ENCODE measurements around the gene ECM1.
A peak's percentile ranks its signal among the peaks of the same experiment; 100 is the strongest.

Gene ECM1

DNA sequence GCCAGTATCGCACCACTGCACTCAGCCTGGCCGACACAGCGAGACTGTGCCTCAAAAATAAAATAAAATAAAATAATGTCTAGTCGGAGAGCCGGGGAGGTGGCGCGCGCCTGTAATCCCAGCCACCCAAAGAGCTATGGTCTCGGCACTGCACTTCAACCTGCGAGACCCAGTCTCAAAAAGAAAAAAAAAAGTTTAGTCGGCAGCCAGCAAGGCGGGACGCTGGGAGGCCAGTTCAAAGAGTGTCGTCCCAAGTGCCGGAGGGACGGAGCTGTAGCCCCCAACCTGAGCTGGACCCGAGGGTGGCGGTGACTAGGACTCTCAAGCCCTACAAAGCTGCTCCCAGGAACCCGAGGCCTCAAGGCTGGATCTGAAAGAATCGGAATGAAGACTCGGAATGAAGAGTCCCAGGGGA, 7.0 kb downstream of the ECM1 start:
- ChIA-PET POLR2A (ENCODE audit: low non-redundant PET) (interaction anchor here (0.5 to 0.6 kb wide), 2 partner anchors 18 to 53 kb away, joined by 3 read pairs; no protein-coding TSS in a partner anchor), CTCF (interaction anchor here (0.5 to 1.7 kb wide), 6 partner anchors 18 to 95 kb away, joined by 3 to 8 read pairs (median 4); partner anchors contain the start of gene MCL1)
- no peak for DNase-seq (ENCODE audit: low spot score)
- H3K27ac ChIP-seq = peak overlapping the region; percentile 89
- TF ChIP-seq, protein P1, sequence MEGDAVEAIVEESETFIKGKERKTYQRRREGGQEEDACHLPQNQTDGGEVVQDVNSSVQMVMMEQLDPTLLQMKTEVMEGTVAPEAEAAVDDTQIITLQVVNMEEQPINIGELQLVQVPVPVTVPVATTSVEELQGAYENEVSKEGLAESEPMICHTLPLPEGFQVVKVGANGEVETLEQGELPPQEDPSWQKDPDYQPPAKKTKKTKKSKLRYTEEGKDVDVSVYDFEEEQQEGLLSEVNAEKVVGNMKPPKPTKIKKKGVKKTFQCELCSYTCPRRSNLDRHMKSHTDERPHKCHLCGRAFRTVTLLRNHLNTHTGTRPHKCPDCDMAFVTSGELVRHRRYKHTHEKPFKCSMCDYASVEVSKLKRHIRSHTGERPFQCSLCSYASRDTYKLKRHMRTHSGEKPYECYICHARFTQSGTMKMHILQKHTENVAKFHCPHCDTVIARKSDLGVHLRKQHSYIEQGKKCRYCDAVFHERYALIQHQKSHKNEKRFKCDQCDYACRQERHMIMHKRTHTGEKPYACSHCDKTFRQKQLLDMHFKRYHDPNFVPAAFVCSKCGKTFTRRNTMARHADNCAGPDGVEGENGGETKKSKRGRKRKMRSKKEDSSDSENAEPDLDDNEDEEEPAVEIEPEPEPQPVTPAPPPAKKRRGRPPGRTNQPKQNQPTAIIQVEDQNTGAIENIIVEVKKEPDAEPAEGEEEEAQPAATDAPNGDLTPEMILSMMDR (conservative IDR thresholded peaks at IDR 0.05; ENCODE audit: low read depth) = no peak

DNA sequence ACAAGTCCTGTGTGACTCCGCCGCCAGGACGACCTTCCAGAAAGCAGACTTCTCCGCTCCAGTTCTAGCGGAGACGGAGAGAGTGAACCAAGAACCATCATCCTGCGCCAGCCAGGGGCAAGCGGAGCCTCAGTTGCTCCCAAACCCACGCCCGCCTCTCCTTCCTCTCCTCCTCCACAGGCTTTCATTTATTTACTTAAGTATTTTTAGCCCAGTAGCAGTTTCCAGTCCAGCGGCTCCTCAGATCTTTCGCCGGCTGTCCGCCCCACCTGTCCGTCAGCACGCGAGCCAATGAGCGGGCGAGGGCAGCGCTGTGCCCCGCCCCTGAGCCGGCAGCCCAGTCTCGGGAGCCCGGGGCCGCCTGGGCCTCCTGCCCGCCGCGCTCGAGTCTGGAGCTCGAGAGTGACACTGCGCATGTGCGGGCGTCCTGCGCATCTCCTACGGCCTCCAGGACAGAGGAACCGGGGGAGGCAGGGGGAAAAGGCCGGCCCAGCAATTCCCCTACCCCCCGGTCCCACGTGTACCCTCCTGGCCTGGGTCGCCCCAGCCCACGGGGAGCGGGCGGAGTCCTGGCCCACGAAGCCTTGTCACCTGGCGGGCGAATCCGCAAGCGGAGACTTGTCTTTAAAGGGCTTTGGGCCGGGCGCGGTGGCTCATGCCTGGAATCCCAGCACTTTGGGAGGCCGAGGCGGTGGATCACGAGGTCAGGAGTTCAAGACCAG, 7.6 kb downstream of the ECM1 start, which contains the start of gene FALEC:
TSS of gene FALEC (plus strand) at position 425 of the 722 bp plus-strand sequence.
- POLR2A ChIA-PET (ENCODE audit: low non-redundant PET) = interaction anchor here (0.5 to 0.6 kb wide), 3 partner anchors 18 to 52 kb away, joined by 3 read pairs; no protein-coding TSS in a partner anchor
- TF ChIP-seq, protein P1 (conservative IDR thresholded peaks at IDR 0.05; ENCODE audit: low read depth) = no peak
- DNase-seq (ENCODE audit: low spot score) = peak; percentile 94
- H3K27ac ChIP-seq = peak within 1 kb of the TSS; percentile 89
- CTCF ChIA-PET = interaction anchor here (0.6 to 1.6 kb wide), 2 partner anchors 17 to 64 kb away, joined by 3 to 8 read pairs; partner anchors contain the start of gene MCL1

DNA sequence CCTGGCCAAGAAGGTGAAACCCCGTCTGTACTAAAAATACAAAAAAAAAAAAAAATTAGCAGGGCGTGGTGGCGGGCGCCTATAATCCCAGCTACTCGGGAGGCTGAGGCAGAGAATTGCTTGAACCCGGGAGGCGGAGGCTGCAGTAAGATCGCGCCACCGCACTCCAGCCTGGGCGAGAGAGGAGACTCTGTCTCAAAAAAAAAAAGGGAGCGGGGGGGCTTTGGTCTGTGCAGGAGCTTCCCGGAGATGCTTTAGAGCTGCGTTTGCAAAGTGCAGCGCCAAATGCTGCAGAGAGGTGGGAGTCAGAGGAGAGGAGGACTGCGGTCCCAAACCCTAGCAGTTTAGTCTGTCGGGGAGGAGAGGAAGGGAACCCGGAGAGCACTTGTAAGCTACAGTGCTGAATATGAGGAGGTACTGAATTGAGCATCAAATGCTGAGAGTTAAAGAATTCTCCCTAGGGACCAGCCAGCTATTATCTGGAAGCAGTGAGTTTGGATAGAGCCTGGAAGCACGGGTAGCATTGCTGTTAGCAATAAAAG, 8.2 kb downstream of the ECM1 start:
- POLR2A ChIA-PET (ENCODE audit: low non-redundant PET) = interaction anchor here (0.6 kb wide), 1 partner anchor 25 kb away, joined by 3 read pairs; no protein-coding TSS in a partner anchor
- TF ChIP-seq, protein P1 (conservative IDR thresholded peaks at IDR 0.05; ENCODE audit: low read depth) = no peak
- CTCF ChIA-PET = interaction anchor here (1.6 kb wide), 1 partner anchor 17 kb away, joined by 8 read pairs; no protein-coding TSS in a partner anchor
- no peak for DNase-seq (ENCODE audit: low spot score)
- peak overlapping the region; percentile 89 for H3K27ac ChIP-seq

DNA sequence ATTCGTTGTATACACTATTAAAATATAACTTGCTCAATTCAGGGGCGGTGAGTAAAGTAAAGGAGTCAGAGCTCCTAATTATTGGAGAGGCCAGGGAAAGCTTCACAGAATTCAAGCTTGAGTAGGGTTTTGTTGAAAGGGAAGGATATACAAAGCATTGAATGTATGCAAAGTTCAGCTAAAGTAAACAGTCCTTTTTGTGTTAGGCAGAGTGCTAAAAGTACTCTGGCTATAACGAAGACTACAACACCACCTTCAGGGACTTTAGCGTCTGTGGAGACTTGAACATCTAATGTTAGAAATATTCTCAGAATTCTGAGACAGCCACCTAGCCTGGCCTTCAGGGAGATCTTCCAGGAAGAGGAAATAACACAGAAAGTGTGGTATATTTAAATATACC, 8.7 kb downstream of the ECM1 start:
- POLR2A ChIA-PET (ENCODE audit: low non-redundant PET) = no interaction called here
- CTCF ChIA-PET = interaction anchor here (1.6 kb wide), 1 partner anchor 16 kb away, joined by 8 read pairs; no protein-coding TSS in a partner anchor
- H3K27ac ChIP-seq = peak overlapping the region; percentile 38
- no peak for DNase-seq (ENCODE audit: low spot score)
- TF ChIP-seq, protein P1 (conservative IDR thresholded peaks at IDR 0.05; ENCODE audit: low read depth) = no peak

DNA sequence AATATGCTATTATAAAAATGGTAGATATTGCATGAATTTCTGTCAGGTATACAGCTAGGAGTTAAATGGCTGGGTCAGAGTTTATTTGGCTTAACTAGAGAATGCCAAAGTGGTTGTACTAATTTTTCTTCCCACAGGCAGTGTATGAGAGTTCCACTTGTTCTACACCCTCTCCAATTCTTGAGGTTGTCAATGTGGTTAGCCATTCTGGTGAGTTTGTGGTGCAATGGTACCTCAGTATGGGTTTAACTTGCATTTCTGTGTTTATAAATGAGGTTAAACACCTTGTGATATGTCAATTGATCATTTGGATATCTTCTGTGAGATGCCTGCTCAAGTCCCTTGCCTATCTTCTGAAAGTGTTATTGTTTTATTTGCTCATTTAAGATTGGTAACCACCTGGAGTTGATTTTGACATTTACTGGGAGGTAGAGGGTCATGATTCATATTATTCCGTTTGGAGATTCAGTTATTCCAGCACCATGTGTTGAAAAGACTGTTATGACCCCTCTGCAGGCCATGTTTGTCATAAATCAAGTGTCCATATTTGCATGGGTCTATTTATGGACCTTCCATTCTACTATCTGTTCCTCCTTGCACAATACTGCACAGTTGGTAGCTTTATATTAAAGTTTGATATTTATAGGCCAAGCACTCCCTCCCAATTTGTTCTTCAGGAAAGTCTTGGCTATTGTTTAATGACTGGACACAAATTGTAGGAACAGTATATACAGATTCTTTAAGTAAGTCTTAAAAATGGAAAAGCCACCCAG, 13.5 kb downstream of the ECM1 start:
- POLR2A ChIA-PET (ENCODE audit: low non-redundant PET) = no interaction called here
- CTCF ChIA-PET = interaction anchor here (0.6 kb wide), 1 partner anchor 23 kb away, joined by 4 read pairs; no protein-coding TSS in a partner anchor
- TF ChIP-seq, protein P1 (conservative IDR thresholded peaks at IDR 0.05; ENCODE audit: low read depth) = no peak
- H3K27ac ChIP-seq = no peak overlapping the region
- DNase-seq (ENCODE audit: low spot score) = no peak

DNA sequence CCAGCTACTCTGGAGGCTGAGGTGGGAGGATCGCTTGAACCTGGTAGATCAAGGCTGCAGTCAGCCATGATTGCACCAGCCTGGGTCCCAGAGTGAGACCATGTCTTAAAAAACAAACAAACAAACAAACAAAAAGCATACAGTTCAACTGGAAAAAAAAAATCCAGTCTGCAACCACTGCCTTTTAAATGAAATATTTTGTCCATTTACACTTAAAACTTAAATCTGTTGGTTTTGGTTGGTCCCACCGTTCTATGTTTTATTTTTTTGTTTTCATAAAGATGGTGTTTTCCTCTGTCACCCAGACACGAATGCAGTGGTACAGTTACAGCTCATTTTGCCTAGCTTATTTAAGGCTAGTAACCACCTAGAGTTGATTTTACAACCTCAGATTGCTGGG, 17.4 kb downstream of the ECM1 start:
- ChIA-PET CTCF (no interaction called here), POLR2A (ENCODE audit: low non-redundant PET) (no interaction called here)
- no peak for DNase-seq (ENCODE audit: low spot score)
- H3K27ac ChIP-seq = no peak overlapping the region
- TF ChIP-seq, protein P1 (conservative IDR thresholded peaks at IDR 0.05; ENCODE audit: low read depth) = no peak
